T1000 (cell line): Measurements from ENCODE around the gene CCN2.

ENCODE experiments used
- DNase-seq: peaks from one replicate; lab custom pipeline; 2025; ENCODE audit warnings: mixed read lengths; lab: John Stamatoyannopoulos, UW

CCN2 gene, protein sequence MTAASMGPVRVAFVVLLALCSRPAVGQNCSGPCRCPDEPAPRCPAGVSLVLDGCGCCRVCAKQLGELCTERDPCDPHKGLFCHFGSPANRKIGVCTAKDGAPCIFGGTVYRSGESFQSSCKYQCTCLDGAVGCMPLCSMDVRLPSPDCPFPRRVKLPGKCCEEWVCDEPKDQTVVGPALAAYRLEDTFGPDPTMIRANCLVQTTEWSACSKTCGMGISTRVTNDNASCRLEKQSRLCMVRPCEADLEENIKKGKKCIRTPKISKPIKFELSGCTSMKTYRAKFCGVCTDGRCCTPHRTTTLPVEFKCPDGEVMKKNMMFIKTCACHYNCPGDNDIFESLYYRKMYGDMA

DNA sequence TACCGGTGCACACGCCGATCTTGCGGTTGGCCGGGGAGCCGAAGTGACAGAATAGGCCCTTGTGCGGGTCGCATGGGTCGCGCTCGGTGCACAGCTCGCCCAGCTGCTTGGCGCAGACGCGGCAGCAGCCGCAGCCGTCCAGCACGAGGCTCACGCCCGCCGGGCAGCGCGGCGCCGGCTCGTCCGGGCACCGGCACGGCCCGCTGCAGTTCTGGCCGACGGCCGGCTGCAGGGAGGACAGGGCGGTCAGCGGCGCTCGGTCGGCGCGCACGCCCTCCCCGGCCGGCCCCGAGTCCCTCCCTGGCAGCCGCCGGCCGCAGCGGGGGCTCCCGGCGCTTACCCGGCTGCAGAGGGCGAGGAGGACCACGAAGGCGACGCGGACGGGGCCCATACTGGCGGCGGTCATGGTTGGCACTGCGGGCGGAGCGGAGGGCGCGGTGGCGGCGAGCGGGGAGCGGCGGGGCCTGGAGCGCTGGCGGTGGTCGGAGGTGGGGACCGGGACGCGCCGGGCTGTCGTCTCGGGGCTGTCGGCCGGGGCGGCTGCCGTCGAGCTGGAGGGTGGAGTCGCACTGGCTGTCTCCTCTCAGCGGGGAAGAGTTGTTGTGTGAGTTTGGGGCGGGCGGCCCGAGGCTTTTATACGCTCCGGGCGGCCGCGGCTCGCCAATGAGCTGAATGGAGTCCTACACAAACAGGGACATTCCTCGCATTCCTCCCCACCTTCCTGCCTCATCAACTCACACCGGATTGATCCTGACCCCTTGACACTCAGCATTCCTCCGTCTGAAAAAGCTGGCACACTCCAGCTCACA, at the start of gene CCN2:
CCN2 (minus strand) TSS at position 606 of the 809 bp plus-strand sequence; CDS start at position 406, 200 bp downstream.
- peak; percentile 96 for DNase-seq

DNA sequence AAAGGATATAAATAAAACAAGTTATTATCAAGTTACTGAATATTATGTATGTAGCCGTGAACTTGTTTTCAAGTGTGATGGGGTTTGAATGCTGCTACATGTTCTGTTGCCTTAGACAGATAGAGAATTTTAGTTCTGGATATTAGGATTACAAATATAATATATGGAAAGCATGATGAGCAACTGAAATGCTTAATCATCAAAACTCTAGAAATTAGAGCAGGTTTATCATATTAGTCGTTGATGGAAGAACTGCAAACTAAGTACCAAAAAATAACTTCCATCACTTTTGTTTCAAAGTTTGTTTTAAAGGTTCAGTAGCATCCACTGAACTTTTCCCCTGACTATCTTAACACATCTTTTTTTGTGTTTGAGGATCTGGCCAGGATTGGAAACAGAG, 49.1 kb upstream of the CCN2 start:
- no peak for DNase-seq

DNA sequence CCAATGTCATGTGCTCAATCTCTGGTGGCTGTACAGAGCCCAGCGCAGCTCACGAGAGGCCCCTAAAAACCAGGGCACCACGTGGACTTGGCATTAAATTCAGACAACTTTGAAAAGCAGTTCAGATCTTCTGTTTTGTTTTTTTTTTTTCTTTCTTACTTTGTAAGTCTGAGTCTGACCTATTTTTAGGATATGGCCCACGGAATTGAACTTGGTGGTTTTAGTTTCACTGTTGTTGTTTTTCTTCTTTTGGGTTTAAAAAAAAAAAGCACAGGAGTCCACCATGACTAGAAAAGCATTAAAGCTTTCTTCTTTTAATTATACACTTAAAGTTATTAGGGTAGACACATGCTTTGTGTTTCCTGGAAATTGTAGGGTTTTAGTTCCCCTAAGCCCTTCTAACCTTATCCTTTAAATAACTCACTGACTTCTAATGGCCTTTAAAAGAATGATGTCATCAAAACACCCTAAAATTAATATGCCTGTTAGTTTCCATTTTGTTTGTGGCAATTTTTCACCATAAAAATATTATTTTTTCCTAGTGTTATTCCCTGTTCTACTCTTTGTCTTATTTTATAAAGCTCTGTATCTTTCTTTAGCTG, 48.5 kb upstream of the CCN2 start:
- no peak for DNase-seq

DNA sequence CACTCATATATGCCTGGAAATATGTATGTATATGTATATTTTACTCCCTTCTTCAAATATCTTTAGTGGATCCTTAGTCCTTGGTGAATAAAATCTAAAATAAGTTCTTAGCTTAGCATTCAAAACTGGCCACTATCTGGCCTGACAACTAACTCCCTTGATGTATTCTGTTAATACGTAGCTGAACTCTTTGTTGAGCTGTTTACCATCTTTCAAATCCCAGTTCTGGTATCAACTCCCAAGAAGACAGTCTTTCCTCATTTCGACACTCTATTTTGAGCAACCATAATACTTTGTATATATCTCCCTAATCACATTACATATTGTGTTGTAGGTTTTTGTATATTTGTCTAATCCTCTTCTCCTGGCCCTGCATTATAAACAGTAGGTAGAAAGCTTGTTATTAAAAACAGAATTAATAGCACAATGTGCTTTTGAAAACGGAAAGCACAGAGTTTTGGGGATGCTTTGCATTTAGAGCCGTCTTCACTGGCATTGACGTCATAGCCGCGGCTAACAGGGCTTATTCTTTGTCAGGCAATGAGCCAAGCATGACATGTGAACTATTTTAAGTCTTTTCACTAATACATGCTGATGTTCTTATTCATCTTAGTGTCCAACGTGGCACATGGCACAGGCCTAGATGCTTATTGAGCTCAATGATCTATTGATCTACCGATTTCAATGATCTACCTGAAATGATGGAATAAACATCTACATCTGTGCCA, 47.2 kb upstream of the CCN2 start:
- no peak for DNase-seq

DNA sequence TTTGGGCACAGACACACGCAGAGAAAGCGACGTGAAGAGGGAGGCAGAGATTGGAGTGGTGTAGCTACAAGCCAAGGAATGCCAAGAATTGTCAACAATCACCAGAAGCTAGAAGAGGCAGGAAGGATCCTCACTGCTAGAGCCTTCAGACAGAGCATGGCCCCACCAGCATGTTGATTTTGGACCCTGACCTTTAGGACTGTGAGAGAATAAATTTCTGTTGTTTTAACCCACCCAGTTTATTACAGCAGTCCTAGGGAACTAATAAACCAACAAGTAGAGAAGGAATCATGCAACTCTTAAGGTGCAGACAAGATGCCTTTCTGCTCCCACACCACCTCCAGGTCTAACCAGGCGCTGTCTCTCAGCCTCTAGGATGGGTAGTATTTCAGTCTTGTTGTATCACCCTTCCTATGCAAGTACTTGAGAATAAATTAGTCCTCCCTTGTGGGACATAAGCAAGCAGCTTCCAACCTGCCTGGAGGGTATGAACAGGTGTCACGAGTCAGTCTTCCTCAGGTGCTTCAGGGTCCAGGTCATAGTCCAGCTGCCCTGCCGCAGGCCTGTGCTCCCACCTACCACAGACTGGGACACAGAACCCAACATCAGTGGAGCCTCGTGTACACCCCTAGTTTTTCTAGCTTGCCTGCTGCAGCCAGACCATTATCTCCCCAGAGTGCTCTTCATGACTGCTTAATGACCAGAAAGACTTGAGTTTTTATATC, 46.4 kb upstream of the CCN2 start:
- no peak for DNase-seq

DNA sequence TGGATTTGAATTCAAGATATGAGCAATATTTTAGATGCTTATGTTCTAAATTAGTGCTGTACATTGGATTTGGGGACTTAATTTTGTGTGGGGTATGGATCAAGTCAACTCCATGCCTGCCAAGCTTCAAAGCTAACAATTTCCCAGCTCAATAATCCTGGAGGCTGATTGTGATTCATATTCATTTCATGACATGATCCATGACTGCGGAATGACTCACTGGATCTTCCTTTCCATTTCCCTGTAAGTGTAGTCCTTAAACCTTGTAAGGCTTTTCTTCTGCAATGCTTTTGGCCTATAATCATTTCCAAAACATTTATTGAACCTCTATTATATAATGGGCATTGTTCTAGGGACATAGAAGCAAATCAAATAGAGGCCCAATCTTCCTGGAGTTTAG, 44.7 kb upstream of the CCN2 start:
- no peak for DNase-seq

DNA sequence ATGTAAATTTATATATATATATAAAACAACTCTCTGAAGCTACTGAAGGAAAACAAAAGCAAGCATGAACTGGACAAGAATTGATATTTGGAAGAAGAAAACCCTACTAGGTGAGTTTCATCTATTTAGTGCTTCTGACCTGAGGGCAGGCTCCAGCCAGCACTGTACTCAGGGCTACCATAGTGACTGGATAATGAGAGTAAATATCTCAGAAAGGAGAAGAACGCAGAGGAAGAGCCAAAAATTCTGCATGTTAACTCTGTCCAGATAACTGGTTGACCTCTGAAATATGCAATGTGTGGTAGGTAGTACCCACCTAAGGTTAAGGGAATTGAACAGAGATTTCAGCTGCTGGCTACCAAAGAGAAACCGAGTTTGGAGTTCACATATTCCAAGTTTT, 41.4 kb upstream of the CCN2 start:
- DNase-seq, result no peak

DNA sequence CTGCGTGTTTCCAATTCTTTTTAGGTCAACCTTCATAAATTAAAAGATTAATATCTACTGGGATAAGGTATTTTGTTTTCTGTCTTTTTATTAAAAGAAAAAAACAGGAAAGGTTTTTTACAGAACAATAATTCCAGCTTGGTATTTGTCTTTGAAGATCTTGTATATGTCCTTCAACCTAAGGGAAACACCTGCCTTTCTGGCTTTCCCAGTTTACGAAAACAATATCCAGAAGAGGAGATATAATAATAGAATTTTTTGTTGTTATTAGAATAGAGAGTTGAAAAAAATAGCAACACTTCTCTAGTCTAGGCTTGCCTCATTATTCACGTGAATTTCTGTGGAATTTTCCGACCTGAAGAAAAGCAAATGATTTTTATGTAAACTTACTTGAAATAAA, 37.9 kb upstream of the CCN2 start:
- no peak for DNase-seq

DNA sequence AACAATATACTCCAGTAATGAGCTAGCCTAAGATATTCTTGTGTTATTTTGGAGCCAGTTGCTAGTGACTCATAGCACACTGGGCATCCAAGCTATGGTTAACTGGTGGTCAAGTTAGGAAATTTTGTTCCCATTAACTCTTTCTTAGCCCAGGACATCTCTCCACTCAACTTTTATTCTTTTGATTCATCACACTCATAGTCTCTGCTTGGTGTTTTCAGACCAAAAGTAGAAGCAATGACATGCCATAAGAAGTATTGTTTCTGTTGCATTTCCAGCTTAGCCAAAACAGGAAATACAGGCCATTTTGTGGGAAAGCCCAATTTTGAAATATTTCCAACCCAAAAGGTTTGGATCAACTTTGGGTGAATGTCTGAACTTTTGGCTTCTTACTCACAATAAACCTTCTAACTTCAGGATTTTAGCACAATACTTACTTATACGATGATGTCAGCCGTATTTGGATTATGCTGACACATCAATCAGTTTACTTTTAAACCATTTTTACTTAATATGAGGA, 31.6 kb upstream of the CCN2 start:
- no peak for DNase-seq

DNA sequence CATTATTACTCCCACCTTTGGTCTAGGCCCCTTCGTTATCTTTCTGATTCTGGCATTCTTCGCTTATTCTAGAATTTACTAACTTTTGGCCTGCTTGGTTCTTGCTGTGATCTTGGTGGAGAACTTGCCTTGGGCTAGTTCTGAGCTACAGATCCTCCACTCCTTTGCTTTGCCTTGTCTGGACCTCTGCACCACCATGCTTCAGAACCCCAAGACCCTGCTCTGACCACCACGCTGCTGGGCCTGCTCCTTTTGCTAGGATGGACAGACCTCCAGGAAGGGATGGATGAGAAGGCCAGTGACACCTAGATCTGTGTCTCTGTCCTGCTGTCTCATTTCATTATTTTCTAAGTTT, 30.4 kb upstream of the CCN2 start:
- no peak for DNase-seq

DNA sequence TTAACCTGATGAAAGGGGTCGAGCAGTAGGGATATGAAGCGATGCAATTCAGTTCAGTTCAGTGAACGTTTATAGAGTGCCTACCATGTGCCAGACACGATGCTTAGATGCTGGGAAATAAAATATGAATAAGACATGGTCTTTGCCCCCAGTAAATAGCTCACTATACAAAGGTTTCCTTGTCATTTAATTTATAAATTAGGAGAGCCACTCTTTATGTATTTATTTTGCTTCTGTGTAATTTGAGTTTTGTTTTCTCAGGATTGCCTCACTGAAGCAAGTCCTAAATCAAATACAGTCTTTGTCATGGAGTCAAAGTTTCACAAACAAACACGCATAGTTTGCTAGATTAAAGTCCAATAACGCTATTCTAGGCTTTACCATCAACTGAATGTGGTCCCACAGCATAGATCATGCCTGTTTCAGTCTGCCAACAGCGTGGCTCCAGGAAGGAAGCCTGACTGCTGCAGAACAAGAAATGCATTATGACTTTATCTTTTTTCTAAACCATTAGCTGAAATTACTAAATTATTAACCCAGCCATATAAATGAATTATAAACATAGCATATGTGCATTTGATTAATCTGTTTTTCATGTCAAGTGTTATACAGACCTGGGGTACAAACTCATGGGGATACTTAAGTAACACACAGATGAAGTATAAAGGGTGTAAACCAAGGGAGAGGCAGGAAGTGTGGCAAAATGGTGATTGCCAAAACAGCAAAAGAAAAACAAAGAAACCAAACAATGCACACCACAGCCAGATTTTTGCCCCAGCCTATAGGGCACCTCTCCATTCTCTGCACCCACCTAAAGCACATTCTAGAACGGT, 29.8 kb upstream of the CCN2 start:
- no peak for DNase-seq

DNA sequence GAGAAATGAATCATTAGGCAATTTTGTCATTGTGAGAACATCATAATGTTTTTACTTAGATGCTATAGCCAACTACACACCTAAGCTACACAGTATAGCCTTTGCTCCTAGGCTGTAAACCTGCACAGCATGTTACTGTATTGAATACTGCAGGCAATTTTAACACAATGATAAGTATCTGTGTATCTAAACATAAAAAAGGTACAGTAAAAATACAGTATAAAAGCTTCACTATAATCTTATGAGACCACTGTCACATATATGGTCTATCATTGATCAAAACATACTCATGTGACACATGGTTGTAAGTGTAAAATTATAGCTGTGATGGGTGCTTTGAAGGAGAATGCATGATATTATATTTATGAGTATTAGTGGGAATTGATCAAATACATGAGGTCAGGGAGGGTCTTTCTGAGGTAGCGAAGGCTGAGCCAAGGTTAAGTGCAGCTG, 29.2 kb upstream of the CCN2 start:
- DNase-seq, result no peak

DNA sequence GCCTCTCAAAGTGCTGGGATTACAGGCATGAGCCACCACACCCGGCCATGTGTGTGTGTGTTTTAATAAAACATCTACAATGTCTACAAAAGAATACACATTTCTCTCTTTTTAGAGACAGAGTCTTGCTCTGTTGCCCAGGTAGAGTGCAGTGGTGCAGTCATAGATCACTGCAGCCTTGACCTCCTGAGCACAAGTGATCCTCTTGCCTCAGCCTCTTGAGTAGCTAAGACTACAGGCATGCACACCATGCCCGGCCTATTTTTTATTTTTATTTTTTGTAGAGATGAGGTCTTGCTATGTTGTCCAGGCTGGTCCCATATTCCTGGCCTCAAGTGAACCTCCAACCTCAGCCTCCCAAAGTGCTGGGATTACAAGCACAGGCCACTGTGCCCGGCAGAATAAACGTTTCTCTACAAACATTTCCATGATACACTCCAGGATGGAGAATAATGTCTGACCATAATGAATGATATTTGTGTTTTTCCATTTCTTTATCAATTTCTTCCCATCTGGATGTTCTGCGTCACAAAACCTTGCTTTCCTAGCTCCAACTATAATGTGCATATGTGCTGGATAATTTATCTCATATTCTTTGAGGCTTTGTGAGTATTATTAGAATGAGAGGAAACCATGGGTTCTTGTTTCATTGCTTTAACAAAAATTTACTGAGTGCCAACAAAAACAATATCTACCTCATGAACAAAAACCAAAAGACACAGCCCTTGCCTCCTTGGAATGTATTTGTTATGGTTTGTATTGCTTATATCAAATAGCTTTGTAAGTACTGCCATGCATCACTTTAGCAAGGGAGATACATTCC, 28.6 kb upstream of the CCN2 start:
- no peak for DNase-seq

DNA sequence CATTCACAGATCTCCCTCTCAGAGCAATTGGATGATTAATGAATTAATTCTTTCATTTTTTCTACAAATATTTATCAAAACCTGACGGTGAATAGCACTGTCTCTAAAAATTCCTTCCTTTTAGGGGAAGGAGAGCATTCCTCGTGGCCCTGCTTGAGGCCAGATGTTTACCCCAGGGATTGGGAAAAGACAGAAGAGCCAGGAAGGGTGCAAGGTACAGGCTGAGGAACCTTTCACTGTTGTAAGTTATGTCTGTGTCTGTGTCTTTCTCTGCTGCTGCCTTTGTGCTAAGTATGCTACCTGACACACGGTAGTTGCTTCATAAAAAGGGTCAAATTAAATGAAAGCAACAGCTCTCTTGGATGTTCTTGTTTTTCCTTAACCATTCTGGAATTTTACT, 27.4 kb upstream of the CCN2 start:
- DNase-seq, result no peak

DNA sequence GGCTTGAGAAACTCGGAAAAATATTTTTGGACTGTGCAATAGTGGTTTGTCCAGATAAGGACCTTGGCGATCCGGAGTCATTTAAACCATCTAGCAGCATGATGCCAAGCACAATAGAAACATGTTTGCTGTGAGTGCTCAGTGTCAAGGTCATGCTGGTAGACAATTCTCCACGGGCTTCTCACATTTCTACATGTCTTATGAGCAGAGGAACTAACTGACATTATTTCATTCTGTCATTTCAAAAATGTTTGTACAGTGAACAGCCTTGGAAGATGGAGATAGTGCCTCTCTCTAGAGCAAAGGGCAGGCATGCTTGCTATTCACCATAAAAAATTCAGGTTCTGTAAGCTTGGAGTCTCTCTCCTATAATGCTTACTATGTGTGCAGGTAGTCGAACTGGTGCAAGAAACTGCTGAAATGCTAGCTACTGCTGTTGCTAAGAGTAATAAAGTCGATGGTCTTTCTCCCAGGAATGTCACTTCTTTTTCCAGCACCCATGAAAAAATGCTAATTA, 25.4 kb upstream of the CCN2 start:
- DNase-seq, result no peak

DNA sequence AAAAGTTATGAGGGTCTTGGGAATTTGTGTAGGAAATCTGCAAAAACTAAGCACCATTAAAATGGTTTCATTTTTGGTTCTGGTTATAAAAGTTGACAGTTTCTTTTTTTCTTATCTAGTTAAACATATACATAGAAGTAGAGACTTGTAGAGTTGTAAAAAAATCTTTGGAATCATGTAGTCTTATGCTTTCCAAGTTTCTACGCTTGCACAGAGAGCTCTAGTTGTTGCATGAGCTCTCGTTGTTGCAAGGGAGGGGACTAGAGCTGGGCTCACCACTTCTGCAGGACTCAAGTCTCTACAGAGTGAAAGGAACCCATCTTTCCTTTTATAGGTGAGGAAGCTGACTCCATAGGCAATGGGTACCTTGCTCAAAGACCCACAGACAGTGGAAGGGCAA, 21.6 kb upstream of the CCN2 start:
- DNase-seq, result no peak

DNA sequence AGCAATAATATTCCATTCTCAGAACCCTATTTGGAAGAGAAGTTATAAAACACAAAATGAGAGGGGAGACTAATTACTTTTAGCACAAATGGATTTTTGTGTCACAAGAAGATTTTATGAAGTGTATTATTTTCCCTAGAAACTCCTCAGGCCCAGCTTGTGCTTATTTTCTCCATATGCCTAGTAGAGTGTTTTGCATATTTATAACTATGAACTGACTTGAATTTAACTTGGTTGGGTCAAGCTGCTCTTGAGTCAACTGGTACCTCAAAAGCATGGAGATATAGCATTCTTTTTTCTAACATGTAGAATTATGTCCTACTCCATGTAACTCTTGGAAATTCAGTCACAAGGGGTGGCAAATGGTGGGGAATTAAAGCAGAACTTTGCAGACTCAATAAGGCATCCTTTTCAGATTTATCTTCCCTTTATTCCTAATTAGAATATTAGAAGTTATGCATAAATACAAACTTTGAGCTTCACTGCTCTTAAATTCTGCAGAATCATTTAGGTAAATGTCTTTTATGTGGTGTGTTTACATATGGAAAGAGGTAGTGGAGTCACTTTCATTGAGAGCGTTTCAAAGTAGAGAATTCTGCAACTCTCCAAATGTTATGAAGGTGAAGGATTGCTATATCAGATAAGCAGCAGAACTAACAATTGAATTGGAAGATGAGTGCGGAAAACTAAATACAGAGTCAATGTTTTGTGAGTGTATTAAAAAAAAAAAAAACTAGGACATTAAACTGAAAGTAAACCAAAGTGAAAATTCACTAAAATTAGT, 19.1 kb upstream of the CCN2 start:
- no peak for DNase-seq

DNA sequence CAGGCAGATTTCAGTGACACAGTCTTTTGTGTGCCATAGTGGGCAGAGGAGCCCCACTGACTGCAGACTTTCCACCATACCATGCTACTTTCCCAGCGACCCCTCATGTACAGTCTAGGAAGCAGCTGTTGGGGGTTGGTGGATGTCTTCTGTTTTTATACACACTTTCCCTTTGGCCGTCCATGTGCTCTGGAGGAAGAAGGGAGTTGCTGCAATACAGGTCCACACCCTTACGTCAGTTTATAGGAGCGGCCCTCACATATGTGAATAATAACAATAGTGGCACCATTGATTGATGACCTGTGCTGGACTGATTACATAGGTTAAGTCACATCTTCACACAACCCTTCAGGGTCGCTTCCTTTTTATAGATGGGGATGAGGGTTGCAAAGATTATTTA, 17.5 kb upstream of the CCN2 start:
- DNase-seq, result no peak

DNA sequence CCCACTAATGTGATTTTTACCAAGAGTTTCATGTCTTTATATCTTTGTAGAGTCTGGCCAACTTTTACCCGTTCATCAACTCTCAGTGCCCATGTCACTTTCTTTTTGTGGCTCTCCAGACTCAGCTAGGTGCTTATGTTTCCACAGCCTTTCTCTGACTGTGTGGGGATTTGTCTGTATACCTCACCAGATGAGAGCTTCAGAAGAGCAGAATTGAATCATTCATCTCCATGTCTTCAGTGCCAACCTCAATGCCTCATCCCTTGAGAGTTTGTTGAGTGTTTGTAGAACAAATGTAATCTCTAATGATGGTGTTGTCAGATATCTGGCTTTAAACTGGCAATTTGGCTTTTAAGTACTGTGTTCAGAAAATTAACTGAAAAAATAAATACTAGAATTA, 16.8 kb upstream of the CCN2 start:
- no peak for DNase-seq
